COLO829 (cell line): ENCODE results near the gene TBC1D10A.

Experiments used
- DNase-seq: peaks from one replicate; pipeline ENCODE4 v3.0.0; 2012; ENCODE audit warnings: low spot score

The TBC1D10A gene

GRCh38 chr22:30245985-30246813, 80.5 kb downstream of the TBC1D10A start, which contains the start of gene LIF:
LIF (minus strand) TSS chr22:30246759; CDS start chr22:30246695, 64 bp downstream.
- no peak for DNase-seq

GRCh38 chr22:30245181-30245984, 81.4 kb downstream of the TBC1D10A start:
- no peak for DNase-seq

- no peak for DNase-seq
These were observed 82.1 kb downstream of the TBC1D10A start for GRCh38 chr22:30244641-30245040.

- no peak for DNase-seq
These were observed 82.7 kb downstream of the TBC1D10A start for GRCh38 chr22:30244066-30244465.

- DNase-seq, result no peak
These were observed 83.1 kb downstream of the TBC1D10A start for GRCh38 chr22:30243661-30244060.
